SK-N-SH treated with all-trans-retinoic acid at 6 μM for 48 hours (cell line): Measurements from ENCODE around the gene OCA2.

ENCODE experiments used
- ARNTL ChIP-seq: fragments of 450-650 bp; formaldehyde crosslinking; IDR thresholded peaks from 2 replicates; pipeline ENCODE4 v1.5.0; 2020; ENCODE audit warnings: low read depth, mild to moderate bottlenecking, moderate library complexity, borderline replicate concordance
- BACH2 ChIP-seq: fragments of 250-450 bp; sonication (Bioruptor Pico); IDR thresholded peaks from 2 replicates; pipeline ENCODE4 v1.9.0; 2021; ENCODE audit warnings: mild to moderate bottlenecking, borderline replicate concordance
- CREB5 ChIP-seq: fragments of 250-450 bp; sonication (Bioruptor Pico); IDR thresholded peaks from 2 replicates; pipeline ENCODE4 v1.5.1; 2020; ENCODE audit warnings: low read depth, mild to moderate bottlenecking, moderate library complexity
- GLIS3 ChIP-seq: fragments of 250-450 bp; sonication (Bioruptor Pico); IDR thresholded peaks from 2 replicates; pipeline ENCODE4 v1.5.0; 2020; ENCODE audit warnings: mild to moderate bottlenecking, moderate library complexity
- PATZ1 ChIP-seq: fragments of 250-450 bp; sonication (Bioruptor Pico); IDR thresholded peaks from 2 replicates; pipeline ENCODE4 v1.8.0; 2020; ENCODE audit warnings: mild to moderate bottlenecking, moderate library complexity, borderline replicate concordance
- RARB ChIP-seq: fragments of 250-450 bp; sonication (Bioruptor Pico); IDR thresholded peaks from 2 replicates; pipeline ENCODE4 v1.8.0; 2021; ENCODE audit warnings: mild to moderate bottlenecking, moderate library complexity
- SNAI2 ChIP-seq: fragments of 250-450 bp; sonication (Bioruptor Pico); IDR thresholded peaks from 2 replicates; pipeline ENCODE4 v1.5.0; 2020; ENCODE audit warnings: mild to moderate bottlenecking, moderate library complexity
- ZNF70 ChIP-seq: fragments of 450-650 bp; formaldehyde crosslinking; IDR thresholded peaks from 2 replicates; pipeline ENCODE4 v1.5.0; 2020; ENCODE audit warnings: mild to moderate bottlenecking, moderate library complexity
- ZNF8 ChIP-seq: fragments of 450-650 bp; formaldehyde crosslinking; IDR thresholded peaks from 2 replicates; pipeline ENCODE4 v1.5.0; 2020; ENCODE audit warnings: mild to moderate bottlenecking, moderate library complexity

- TF ChIP-seq CREB5 (CRISPR knock-in tag) (no peak), BACH2 (no peak), ZNF8 (CRISPR knock-in tag) (no peak), SNAI2 (CRISPR knock-in tag) (no peak), ZNF70 (CRISPR knock-in tag) (no peak), PATZ1 (CRISPR knock-in tag) (no peak), ARNTL (CRISPR knock-in tag) (no peak), RARB (CRISPR knock-in tag) (no peak), GLIS3 (CRISPR knock-in tag) (no peak)
Measured at GRCh38 chr15:27832237-27832596, 266.9 kb downstream of the OCA2 start.
